Transverse colon (tissue), 4 donors: ENCODE data around the gene SHFL.

Experiments used
- POLR2A ChIP-seq: fragments of 450-650 bp; IDR thresholded peaks from one replicate; pipeline ENCODE4 v1.6.1; 2016; ENCODE audit warnings: antibody characterized with exemption, mild to moderate bottlenecking, moderate library complexity
- POLR2AphosphoS5 ChIP-seq, 3 donors: sonication (generic); formaldehyde crosslinking; IDR thresholded peaks; one replicate each; pipeline ENCODE4 v1.6.1; 2016; ENCODE audit warnings: antibody characterized with exemption in 3 of 3
- TF ChIP-seq, protein P1 (sequence below), 5 experiments: fragments of 200-600 bp in 3 of 5; fragments of 450-650 bp in 2 of 5; sonication (generic) in 3 of 5; IDR thresholded peaks; 1 replicate in 2 of 5; 2 replicates in 3 of 5; pipeline ENCODE4 v1.5.1; 2016 to 2017; ENCODE audit warnings: antibody characterized with exemption in 5 of 5, inconsistent platforms in 3 of 5, mild to moderate bottlenecking in 2 of 5, moderate library complexity in 1 of 5

DNA sequence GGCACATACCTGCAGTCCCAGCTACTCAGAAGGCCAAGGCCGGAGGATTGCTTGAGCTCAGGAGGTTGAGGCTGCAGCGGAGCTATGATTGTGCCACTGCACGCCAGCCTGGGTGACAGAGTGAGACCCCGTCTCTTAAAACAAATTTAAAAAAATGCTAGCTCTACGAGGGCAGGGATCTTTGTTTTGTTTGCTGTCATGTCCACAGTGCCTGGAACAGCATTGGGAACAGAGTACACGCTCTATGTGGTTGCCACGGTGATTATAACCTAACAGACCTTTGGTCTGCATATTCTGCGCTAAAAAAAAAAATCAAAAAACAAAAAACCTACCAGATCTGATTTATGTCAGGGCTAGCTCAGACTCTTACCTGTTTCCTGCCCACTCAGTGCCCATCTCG is 2.2 kb upstream of the SHFL start:
- no peak for TF ChIP-seq POLR2AphosphoS5 (IDR thresholded peaks at IDR 0.05)
- TF ChIP-seq, protein P1, sequence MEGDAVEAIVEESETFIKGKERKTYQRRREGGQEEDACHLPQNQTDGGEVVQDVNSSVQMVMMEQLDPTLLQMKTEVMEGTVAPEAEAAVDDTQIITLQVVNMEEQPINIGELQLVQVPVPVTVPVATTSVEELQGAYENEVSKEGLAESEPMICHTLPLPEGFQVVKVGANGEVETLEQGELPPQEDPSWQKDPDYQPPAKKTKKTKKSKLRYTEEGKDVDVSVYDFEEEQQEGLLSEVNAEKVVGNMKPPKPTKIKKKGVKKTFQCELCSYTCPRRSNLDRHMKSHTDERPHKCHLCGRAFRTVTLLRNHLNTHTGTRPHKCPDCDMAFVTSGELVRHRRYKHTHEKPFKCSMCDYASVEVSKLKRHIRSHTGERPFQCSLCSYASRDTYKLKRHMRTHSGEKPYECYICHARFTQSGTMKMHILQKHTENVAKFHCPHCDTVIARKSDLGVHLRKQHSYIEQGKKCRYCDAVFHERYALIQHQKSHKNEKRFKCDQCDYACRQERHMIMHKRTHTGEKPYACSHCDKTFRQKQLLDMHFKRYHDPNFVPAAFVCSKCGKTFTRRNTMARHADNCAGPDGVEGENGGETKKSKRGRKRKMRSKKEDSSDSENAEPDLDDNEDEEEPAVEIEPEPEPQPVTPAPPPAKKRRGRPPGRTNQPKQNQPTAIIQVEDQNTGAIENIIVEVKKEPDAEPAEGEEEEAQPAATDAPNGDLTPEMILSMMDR (IDR thresholded peaks at IDR 0.05) = no peak
- no peak for TF ChIP-seq POLR2A
